ENCODE data around the gene ASCL3.

GRCh38 chr11:8928205-8928604, 14.6 kb downstream of the ASCL3 start:
- no peak for TF ChIP-seq CTCF (IDR thresholded peaks at IDR 0.05)
- no peak for TF ChIP-seq NR3C1 (IDR thresholded peaks at IDR 0.05)
- no peak for TF ChIP-seq REST (IDR thresholded peaks at IDR 0.05)
- TF ChIP-seq, protein P1, sequence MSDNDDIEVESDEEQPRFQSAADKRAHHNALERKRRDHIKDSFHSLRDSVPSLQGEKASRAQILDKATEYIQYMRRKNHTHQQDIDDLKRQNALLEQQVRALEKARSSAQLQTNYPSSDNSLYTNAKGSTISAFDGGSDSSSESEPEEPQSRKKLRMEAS (IDR thresholded peaks at IDR 0.05), result no peak
- TF ChIP-seq MAFK (IDR thresholded peaks at IDR 0.05; ENCODE audit: partially characterized antibody), result no peak
- TF ChIP-seq NPAS2 (CRISPR knock-in tag; IDR thresholded peaks at IDR 0.05; ENCODE audit: borderline replicate concordance), result no peak
- no peak for TF ChIP-seq SMC3 (IDR thresholded peaks at IDR 0.05)
- no peak for TF ChIP-seq SREBF2 (IDR thresholded peaks at IDR 0.05)
- TF ChIP-seq ESRRA (IDR thresholded peaks at IDR 0.05; ENCODE audit: borderline replicate concordance, low read length), result no peak
- no peak for TF ChIP-seq MYC (IDR thresholded peaks at IDR 0.05; ENCODE audit: borderline replicate concordance, low read length)
- TF ChIP-seq ZSCAN20 (CRISPR knock-in tag; IDR thresholded peaks at IDR 0.05), result no peak
- no peak for TF ChIP-seq HES2 (IDR thresholded peaks at IDR 0.05)
- no peak for TF ChIP-seq JUN (IDR thresholded peaks at IDR 0.05)
- TF ChIP-seq KDM1A (IDR thresholded peaks at IDR 0.05; ENCODE audit: low read depth), result no peak
